Heart right ventricle (tissue), 16 donors: ENCODE measurements around the gene DCHS1. TPM values are rescaled to one million over a fixed set of nuclear protein-coding genes. Genes with fewer than 3 reads are reported as not detected.
A peak's percentile ranks its signal among the peaks of the same experiment; 100 is the strongest.
"Not testable (repeated sequence)": the region's sequence is repeated elsewhere in the genome, so short reads cannot be mapped to it uniquely, and the experiment has no call there.

ENCODE experiments used
- ATAC-seq, 8 donors: fragments of 200-7000 bp; cut with Tn5 transposase; one replicate each; pipeline ENCODE4 v1.9.1; 2020; ENCODE audit warnings: mild to moderate bottlenecking in 8 of 8, moderate library complexity in 8 of 8, moderate number of reproducible peaks in 1 of 8
- DNase-seq, 2 donors: peaks; one replicate each; pipeline ENCODE4 v3.0.0-alpha.2; 2020
- H3K27ac ChIP-seq, 10 donors: fragments of 200-600 bp; sonication (generic) in 2 of 10; one replicate each; pipeline versions ENCODE4 v1.5.0 to v1.8.0; 2020 to 2022; ENCODE audit warnings: mild to moderate bottlenecking in 3 of 10
- H3K27me3 ChIP-seq, 7 donors: fragments of 200-600 bp; one replicate each; pipeline ENCODE4 v1.8.0; 2021 to 2022; ENCODE audit warnings: mild to moderate bottlenecking in 2 of 7
- H3K36me3 ChIP-seq, 9 donors: fragments of 200-600 bp; sonication (generic) in 1 of 9; one replicate each; pipeline versions ENCODE4 v1.5.0 to v1.8.0; 2020 to 2022; ENCODE audit warnings: mild to moderate bottlenecking in 2 of 9
- H3K4me1 ChIP-seq, 9 donors: fragments of 200-600 bp; sonication (generic) in 1 of 9; one replicate each; pipeline versions ENCODE4 v1.5.0 to v1.8.0; 2020 to 2022; ENCODE audit warnings: mild to moderate bottlenecking in 4 of 9
- H3K4me3 ChIP-seq, 10 donors: fragments of 200-600 bp; sonication (generic) in 2 of 10; one replicate each; pipeline versions ENCODE4 v1.5.0 to v1.8.0; 2020 to 2022; ENCODE audit warnings: mild to moderate bottlenecking in 7 of 10, moderate library complexity in 2 of 10
- H3K9me3 ChIP-seq, 11 donors: fragments of 200-600 bp in 10 of 11; sonication (generic) in 2 of 11; one replicate each; pipeline versions ENCODE4 v1.5.0 to v1.8.0; 2013 to 2022; ENCODE audit warnings: mild to moderate bottlenecking in 2 of 11, control low read depth in 1 of 11, moderate library complexity in 1 of 11
- WGBS, 2 donors: extraction: QIAGEN DNeasy Blood & Tissue Kit; methylation state at CpG; one replicate each; pipeline ENCODE4 v1.1.7; 2013; ENCODE audit warnings: inconsistent platforms in 1 of 2; 5-methylcytosine and 5-hydroxymethylcytosine counted together
- intact Hi-C, 10 donors: fragments of 100-400 bp; cut with DNase I; formaldehyde crosslinking; loops; one replicate each; pipeline versions ENCODE4 v1.11.1 to v1.14.2; 2022
- polyA plus RNA-seq, 2 donors: library from polyadenylated mRNA; stranded (reverse); fragments of 200-250 nt; gene quantifications; one replicate each; pipeline ENCODE4 v1.2.3, GENCODE V29; 2013
- total RNA-seq, 10 donors: library from RNA; stranded (reverse); fragmentation: NEBNext Ultra II Directional in 3 of 10; extraction: Animal tissue kit (Norgen Biotek cat#: 25700) in 3 of 10; gene quantifications; one replicate each; pipeline versions ENCODE4 v1.2.1 to v1.2.4, GENCODE V29; 2021 to 2023
- TF ChIP-seq, protein P1 (sequence below), 9 donors: fragments of 200-600 bp; sonication (generic) in 2 of 9; IDR thresholded peaks; one replicate each; pipeline versions ENCODE4 v1.5.0 to v1.8.0; 2021 to 2022; ENCODE audit warnings: antibody characterized with exemption in 9 of 9, mild to moderate bottlenecking in 5 of 9, moderate library complexity in 1 of 9
- donor health status: Arrhythmogenic right ventricular cardiomyopathy.
- donor health status: ischemic (EF 13 %, LVEDD 7.1; RV severe dilation, severe dysfunction).
- donor health status: healthy with polysubstance abuse.
- donor health status: DM: no; HTN: yes; CAD: no.
- donor health status: DM: no; HTN: no; CAD: no.
- donor health status: ischemic (EF 25% LVEDD 6.9; RV normal size, moderate dysfunction).
- donor health status: ischemic (EF 25% LVEDD 5.7; RV mildly dilated, moderate dysfunction).
- donor health status: healthy.
- donor health status: DM: yes; HTN: yes; CAD: no.
- donor health status: Ischemic cardiomyopathy.
- donor health status: ischemic (EF 35%, LVEDD 5.7; RV mildly dilated, moderate dysfunction).
- donor health status: nonischemic (EF 11% LVEDD 7.7; RV severe dilation, severe dysfunction).
- donor health status: DM: yes; HTN: yes; CAD: no.
- donor health status: PGD.
- donor health status: ischemic (EF 29% LVEDD 5.4; RV normal size, mild dysfunction).
- donor health status: nonischemic (EF 23%, LVEDD 6.1; RV moderate dilation, normal function).

DCHS1 gene
- total and polyA plus RNA-seq, 12 donors = 4.1 to 12.4 (median 8.2) TPM

DNA sequence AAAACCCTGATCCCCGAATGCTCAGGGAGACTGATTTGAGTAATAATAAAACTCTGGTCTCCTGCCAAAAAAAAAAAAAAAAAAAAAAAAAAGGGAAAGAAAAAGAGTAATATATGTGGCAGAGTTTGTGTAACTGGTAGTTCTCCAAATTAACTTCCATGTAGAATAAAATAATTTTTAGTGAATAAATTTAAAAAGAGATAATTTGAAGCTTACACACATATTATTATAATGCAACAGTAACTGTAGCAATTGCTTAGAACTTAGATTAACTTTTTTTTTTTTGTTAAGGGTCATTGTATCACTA, 38.6 kb upstream of the DCHS1 start:
- no peak for ATAC-seq
- DNase-seq = no peak
- 25 to 33% methylated on average over 1 of the region's 1 CpG for WGBS, 2 donors
- H3K27me3 ChIP-seq = no peaks in the 10 kb centered on the region
- H3K4me1 ChIP-seq = peaks cover 12 to 48% (median 29%) of the 10 kb centered on the region in 9 donors
- H3K4me3 ChIP-seq = no peak overlapping the region
- H3K36me3 ChIP-seq = no peaks in the 10 kb centered on the region
- TF ChIP-seq, protein P1, sequence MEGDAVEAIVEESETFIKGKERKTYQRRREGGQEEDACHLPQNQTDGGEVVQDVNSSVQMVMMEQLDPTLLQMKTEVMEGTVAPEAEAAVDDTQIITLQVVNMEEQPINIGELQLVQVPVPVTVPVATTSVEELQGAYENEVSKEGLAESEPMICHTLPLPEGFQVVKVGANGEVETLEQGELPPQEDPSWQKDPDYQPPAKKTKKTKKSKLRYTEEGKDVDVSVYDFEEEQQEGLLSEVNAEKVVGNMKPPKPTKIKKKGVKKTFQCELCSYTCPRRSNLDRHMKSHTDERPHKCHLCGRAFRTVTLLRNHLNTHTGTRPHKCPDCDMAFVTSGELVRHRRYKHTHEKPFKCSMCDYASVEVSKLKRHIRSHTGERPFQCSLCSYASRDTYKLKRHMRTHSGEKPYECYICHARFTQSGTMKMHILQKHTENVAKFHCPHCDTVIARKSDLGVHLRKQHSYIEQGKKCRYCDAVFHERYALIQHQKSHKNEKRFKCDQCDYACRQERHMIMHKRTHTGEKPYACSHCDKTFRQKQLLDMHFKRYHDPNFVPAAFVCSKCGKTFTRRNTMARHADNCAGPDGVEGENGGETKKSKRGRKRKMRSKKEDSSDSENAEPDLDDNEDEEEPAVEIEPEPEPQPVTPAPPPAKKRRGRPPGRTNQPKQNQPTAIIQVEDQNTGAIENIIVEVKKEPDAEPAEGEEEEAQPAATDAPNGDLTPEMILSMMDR (IDR thresholded peaks at IDR 0.05) = no peak
- intact Hi-C loops = no loop called here
- H3K9me3 ChIP-seq = no peaks in the 10 kb centered on the region
- H3K27ac ChIP-seq = peak overlapping the region; percentile 63 to 93 (median 86)

DNA sequence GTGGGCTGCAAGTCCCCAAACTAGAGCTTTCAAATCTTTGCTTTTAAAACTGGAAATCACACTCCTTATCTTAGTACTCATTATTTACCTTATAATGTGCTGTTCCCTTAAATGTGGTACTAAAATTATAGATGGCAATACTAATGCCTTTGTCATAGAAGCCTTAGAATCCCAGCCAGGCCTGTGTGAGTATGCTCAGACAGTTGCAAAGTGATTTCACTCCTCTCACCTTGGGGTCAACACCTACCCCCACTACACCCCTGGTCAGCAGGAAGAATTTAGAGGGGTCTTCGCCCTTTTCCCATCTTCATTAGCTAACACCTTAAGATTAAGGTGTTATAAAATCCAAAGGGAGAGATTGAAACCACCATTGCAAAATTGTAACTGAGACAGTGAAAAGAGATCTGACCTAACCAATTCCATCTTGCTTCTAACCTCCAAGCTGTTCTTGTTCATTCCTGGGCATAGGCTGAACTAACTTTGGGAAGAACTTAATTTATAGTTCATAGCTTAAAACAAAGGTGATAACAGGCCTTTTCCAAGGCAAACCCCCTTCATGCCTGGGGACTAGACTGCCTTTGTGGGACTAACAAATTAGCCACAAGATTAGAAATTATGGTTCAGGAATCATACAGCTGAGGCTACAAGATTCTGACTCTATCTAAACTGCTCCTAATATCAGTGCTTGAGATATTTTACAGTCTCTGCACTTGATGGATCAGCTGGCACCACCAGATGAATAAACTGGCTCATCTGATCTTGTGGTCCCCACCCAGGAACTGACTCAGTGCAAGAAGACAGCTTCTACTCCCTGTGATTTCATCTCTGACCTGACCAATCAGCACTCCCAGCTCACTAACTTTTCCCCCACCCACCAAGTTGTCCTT, 38.0 kb upstream of the DCHS1 start:
- intact Hi-C loops = no loop called here
- ATAC-seq = peak in 7 of 8 donors; percentile 46 to 77 (median 59)
- TF ChIP-seq, protein P1 (IDR thresholded peaks at IDR 0.05) = no peak

DNA sequence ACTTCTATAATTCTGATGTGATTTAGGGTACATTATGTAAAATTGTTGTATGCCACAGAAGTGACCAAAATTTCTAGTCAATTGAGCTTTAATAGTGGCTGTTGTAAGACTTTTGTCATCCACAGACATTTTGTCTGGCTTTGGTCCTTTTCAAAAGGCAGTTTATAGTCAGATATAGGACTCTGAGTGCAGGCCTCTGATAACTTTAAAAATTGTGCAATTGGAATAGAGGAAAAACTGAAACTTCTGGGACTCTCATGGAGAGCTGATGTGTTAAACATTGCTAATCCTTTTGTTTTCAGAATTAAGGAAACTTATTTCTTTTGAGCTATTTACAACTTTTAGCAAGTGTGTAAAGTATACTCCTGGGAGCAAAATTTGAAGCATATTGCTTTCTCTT, 36.5 kb upstream of the DCHS1 start:
- Histone ChIP-seq H3K27ac (peak overlapping the region in 5 of 10 donors; percentile 7 to 93 (median 79)), H3K4me3 (no peak overlapping the region), H3K27me3 (no peaks in the 10 kb centered on the region), H3K36me3 (no peaks in the 10 kb centered on the region), H3K4me1 (peaks cover 12 to 48% (median 29%) of the 10 kb centered on the region in 9 donors), H3K9me3 (no peaks in the 10 kb centered on the region)
- ATAC-seq = no peak
- intact Hi-C loops = no loop called here
- DNase-seq = no peak
- TF ChIP-seq, protein P1 (IDR thresholded peaks at IDR 0.05) = no peak

More for the DNA sequence above, 38.0 kb upstream of the DCHS1 start:
- H3K27ac ChIP-seq = peak overlapping the region in 9 of 10 donors; percentile 37 to 93 (median 85)
- no peaks in the 10 kb centered on the region for H3K9me3 ChIP-seq
- peak in 1 of 2 donors; percentile 44 for DNase-seq
- H3K36me3 ChIP-seq = no peaks in the 10 kb centered on the region
- peaks cover 12 to 48% (median 29%) of the 10 kb centered on the region in 9 donors for H3K4me1 ChIP-seq
- 96 to 100% methylated on average over 1 of the region's 1 CpG for WGBS, 2 donors
- no peaks in the 10 kb centered on the region for H3K27me3 ChIP-seq
- H3K4me3 ChIP-seq = no peak overlapping the region

DNA sequence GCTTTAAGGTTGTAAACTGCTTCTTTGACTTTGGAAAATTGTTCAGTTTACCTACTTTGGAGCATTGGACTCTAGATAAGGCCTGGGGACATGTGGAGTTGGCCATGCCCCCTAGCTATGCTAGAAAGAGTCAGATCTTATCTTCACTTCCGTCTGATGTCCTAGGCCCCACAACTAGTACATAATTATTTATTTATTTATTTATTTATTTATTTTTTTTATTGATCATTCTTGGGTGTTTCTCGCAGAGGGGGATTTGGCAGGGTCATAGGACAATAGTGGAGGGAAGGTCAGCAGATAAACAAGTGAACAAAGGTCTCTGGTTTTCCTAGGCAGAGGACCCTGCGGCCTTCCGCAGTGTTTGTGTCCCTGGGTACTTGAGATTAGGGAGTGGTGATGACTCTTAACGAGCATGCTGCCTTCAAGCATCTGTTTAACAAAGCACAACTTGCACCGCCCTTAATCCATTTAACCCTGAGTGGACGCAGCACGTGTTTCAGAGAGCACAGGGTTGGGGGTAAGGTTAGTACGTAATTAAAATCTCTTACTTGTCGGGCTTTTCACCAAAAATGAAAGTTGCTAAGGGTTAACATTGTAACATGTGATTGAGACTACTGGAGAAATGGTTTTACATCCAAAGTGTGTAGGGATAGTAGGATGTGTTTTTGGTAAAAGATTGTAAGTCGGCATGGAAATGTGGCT, 35.0 kb upstream of the DCHS1 start:
- H3K36me3 ChIP-seq, H3K27ac ChIP-seq, ATAC-seq, intact Hi-C loops, DNase-seq, H3K4me3 ChIP-seq, H3K9me3 ChIP-seq, H3K27me3 ChIP-seq: not testable (repeated sequence)
- peaks cover 9 to 34% (median 20%) of the 10 kb centered on the region in 9 donors for H3K4me1 ChIP-seq
- WGBS, 2 donors = 74 to 75% methylated on average over 8 of the region's 11 CpGs
